GM19043 (cell line): ENCODE data around the gene INTS13.
A peak's percentile ranks its signal among the peaks of the same experiment; 100 is the strongest.
"Not testable (repeated sequence)": the region's sequence is repeated elsewhere in the genome, so short reads cannot be mapped to it uniquely, and the experiment has no call there.

Experiments
- ATAC-seq: cut with Tn5 transposase; IDR thresholded peaks from one replicate; pipeline ENCODE4 v1.9.1; 2021; ENCODE audit warnings: low read depth; ENCODE audit not compliant: unreplicated experiment

INTS13 gene, protein sequence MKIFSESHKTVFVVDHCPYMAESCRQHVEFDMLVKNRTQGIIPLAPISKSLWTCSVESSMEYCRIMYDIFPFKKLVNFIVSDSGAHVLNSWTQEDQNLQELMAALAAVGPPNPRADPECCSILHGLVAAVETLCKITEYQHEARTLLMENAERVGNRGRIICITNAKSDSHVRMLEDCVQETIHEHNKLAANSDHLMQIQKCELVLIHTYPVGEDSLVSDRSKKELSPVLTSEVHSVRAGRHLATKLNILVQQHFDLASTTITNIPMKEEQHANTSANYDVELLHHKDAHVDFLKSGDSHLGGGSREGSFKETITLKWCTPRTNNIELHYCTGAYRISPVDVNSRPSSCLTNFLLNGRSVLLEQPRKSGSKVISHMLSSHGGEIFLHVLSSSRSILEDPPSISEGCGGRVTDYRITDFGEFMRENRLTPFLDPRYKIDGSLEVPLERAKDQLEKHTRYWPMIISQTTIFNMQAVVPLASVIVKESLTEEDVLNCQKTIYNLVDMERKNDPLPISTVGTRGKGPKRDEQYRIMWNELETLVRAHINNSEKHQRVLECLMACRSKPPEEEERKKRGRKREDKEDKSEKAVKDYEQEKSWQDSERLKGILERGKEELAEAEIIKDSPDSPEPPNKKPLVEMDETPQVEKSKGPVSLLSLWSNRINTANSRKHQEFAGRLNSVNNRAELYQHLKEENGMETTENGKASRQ

DNA sequence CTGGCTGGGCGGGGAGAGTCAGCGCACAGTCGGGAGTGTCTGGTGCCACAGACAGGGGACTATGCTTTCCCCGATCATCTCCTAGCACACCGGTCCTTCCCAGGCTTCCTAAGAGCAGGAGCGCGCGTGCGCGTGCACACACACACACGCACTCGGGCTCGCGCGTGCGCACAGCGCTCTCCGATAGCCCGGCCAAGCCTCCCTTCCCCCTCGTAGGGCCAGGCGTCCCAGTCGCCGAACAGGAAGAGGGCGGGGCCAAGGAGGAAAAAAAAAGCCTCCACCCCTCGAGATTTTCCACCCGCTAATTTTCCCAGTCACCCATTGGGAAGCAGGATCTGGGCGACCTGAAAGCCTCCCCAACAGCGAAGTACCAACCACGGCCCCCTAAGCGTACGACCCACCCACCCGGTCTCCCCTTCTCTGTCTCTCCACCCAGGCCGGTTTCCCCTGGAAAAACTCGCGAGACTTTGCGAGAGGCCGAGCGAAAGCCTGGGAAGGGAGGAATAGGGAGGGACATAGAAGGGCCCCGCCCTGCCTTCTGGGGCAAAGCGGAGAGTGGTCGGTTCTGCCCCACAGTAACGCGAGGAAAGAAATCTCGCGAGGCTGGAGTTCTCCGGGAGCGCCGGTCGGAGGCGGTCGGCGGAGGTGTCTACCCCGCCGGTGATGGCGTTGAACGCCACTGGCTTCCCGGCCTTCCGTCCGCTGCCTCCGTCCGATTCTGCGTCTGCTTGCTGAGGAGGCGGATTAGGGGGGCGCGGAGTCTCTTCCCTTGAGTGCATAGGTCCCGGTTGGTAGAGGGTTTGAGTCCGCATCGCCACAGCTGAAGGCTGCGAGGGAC lies at the start of gene INTS13, which contains the start of gene FGFR1OP2:
TSS of gene INTS13 (minus strand) at position 119 of the 838 bp plus-strand sequence. CDS start 1,178 bp downstream, outside the sequence.
TSS of gene FGFR1OP2 (plus strand) at position 608 of the 838 bp plus-strand sequence. CDS start 15,689 bp downstream, outside the sequence.
- peak; percentile 82 for ATAC-seq

DNA sequence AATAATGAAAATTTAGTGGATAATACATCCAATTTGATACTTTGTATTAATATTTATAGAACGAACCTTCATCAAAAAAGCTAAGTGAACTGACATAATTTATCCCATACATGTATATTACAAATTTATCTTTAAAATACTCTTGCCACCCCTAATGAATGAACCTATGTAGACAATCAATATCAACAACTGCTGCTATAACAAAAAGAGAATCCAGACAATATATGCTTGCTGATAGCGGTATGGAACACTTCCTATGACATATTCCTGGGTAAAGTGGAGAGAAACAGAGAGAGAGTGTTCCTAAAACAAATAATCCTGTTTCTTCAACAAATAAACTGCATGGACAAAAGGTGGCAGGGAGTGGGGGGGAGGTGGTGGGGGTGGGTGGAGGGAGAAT lies 45.1 kb upstream of the INTS13 start:
- ATAC-seq, result no peak

DNA sequence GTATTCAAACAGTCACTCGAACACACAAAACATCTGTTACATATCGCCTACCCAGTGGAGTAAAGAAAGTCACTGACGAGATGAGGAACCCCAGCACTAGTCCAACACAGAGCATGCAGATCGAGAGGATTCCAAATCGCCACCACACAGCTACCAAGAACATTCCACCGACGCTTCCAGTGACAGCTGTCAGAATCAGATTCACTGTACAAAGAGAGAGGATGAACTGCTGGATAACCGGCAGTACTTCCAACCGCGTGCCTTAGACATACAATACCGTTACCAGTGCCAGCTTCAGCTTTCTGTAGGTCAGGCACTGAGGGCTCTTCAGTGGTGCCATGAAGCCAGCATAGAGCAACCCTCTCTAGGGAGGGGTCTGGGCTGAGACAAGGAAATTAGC lies 42.0 kb upstream of the INTS13 start:
- ATAC-seq, result no peak

DNA sequence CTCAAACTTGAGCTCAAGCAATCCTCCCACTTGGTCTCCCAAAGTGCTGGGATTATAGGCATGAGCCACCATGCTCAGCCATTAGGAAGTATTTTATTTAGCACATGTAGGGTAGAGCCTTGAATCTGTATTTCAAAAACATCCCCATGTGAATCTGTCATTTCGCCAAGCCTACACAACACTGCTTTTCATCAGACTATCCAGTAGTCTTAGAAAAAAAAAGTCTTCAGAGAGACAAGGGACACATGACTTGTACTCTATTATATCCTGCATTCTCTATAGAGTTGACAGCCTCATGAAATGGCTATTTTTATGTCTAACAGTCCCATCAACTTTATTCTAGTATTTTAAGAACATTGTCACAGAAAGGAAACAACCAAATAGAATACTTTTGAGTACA lies 41.0 kb upstream of the INTS13 start:
- ATAC-seq, result no peak

DNA sequence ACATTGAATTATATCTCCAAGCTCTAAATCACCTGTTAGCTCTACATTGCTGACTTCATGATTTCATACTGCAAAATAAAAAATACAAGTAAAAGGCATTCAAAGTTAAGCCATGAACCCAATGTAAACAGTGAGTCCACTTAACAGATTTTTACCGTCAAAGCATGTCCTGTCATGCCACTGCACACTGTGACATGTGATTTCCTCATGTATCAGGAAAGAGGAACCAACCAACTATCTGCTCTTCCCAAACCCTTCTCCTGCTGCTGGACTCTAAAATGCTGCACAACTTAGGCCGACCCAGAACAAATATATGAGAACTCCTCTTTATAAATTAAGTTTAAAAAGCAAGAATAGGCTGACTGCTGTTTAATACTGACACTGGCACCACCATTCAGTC lies 38.9 kb upstream of the INTS13 start:
- no peak for ATAC-seq

DNA sequence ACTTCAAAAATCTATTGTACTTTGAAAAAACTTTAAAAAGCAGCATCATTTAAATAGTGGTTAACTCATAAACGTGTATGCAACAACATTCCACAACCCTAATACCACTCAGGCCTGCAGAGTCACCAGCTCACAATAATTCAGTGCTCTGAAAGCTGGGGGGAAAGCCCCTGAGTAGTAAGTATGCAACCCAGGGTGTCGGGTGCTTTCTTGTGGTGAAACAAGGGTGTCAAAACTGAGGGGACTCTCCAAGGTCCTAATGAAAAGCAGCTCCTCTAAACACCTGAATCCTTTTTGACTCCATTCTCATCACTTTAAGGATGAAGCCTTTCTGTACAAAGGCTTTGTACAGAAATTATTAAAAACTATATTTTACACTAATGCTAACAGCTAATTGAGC lies 34.2 kb upstream of the INTS13 start:
- ATAC-seq, result peak; percentile 94

DNA sequence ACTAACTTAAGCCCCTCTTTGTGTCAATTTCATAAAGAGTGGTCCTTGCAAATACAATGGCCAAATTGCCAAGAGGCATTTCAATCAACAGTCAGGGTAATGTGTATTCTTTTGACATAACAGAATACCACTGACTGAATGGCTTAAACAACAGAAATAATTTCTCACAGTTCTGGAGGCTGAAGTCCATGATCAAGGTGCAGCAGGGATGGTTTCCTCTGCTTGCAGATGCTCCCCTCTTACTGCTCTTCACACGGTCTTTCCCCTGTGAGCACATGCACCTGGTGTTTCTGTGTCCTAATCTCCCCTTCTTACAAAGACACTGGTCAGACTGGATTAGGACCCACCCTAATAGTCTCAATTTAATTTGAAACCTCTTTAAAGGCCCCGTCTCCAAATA lies 32.4 kb upstream of the INTS13 start:
- no peak for ATAC-seq

DNA sequence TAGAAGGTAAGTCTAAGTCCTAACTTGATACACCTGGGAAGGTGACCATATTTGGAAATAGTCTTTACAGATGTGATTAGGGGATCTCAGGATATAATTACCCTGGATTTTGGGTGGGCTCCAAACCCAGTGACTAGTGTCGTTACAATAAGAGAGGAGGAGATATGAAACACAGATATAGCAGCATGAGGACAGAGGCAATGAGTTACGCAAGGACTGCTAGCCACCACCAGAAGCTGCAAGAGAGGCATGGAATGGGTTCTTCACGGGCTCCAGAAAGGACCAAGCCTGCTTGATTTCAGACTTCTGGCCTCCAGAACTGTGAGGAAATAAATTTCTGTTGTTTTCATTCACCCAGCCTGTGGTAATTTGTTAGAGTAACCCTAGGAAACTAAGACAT lies 29.1 kb upstream of the INTS13 start:
- ATAC-seq, result no peak

DNA sequence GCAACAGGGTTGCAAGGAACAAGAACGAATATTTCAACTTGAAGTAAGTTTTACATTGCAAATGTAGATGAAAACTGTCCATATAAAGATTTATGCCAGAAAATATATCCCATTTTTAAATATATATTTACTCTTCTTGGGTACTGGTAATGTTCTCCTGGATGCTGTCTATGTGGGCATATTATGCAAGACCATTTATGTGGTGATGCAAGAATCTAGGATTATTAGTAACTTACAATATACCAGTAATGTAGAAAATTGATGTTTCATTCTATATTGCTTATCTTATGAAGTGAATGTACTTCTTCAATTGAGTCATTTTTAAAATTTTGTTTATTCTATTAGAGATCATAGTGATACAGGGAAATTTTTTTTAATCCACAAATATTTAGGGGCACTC lies 25.6 kb upstream of the INTS13 start:
- ATAC-seq, result no peak

DNA sequence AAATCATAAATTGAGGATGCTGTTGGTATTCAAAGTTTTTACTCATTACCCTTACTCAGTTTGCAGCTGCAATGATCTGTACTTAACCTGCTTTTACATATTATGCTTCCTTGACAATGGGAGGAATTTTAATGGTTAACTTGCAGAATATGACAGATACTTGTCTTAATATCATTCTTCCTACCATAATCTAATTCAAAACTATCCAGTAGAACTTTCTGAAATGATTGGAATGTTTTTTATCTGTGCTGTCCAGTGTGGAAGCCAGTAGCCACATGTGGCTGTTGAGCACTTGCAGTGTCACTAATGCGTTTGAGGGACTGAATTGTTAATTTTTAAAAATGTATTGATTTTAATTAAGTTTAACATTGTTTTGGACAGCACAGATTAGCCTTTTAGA lies 24.0 kb upstream of the INTS13 start:
- no peak for ATAC-seq

DNA sequence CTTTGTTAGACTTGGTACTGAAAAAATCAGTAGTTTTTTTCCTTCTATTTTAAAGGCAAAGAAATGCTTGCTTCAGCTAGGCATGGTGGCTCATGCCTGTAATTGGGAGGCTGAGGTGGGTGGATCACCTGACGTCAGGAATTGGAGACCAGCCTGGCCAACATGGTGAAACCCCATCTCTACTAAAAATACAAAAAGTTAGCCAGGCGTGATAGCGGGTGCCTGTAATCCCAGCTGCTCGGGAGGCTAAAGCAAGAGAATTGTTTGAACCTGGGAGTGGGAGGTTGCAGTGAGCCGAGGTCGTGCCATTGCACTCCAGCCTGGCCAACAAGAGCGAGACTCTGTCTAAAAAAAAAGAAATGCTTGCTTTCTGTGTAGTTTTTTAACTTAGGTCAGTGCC lies 23.6 kb upstream of the INTS13 start:
- not testable (repeated sequence) for ATAC-seq

DNA sequence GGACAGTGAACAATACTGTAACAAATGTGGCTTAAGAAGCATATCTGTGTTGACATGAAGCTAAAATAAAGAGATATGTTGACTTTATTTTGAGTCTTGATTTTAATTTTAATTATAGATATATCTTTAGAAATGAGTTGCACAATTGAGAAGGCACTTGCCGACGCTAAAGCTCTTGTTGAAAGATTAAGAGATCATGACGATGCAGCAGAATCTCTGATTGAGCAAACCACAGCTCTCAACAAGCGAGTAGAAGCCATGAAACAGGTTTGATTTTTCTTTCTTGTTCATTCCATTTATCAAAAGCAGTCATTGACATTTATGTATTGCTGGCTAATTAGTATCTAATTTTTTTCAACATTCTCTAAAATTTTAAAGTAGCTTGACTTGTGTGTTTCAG lies 16.2 kb upstream of the INTS13 start:
- ATAC-seq, result no peak

DNA sequence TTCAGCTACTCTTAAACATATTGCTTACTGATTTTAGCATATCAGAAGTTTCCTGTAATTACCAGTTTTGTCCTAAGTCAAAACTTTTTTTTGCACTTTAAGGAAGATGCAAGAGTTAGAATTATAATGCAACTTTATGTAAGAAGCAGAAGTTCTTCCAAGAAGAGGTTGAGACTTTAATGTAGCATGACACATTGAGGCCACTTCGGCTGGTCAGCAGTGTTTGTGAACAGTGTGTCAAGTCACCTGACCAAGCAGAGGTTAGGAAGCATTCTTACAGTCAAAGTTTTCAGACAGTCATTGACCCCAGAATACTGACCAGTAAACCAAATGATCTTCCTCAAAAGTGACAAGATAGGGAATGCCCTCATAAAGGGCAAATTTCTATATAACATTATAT lies 15.7 kb upstream of the INTS13 start:
- no peak for ATAC-seq

DNA sequence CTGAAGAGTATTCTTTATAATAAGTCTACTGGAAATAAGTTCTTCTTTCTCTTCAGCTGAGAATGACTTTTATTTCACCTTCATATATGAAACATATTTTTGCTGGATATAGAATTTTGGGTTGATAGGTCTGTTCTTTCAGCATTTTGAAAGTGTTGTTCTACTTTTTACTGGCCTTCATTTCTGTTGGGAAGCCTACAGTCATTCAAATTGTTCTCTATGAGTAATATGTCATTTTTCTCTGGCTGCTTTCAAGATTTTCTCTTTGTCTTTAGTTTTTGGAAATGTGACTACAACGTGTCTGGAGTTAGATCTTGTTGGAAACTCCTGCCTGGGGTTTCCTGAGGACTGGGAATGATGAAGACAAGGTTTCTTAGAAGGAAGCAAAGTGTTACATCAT lies 10.5 kb upstream of the INTS13 start:
- ATAC-seq, result no peak

DNA sequence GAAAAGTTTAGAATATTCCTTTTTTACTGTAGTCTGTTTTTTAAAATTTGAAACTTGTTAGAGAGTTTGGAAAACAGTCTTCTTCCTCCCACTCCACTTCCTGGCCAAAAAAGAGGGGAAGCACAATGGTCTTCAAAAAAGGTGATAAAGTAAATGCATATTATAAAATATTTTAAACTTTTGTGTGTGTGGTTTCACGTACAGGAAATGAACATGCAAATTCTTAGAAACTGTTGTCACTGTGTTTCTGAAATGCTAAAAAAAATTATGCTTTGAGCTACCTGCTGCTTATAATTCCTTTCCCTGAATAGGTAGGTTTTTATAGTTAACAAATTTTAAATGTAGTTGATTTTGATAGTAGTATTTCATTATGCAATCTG lies 3.4 kb upstream of the INTS13 start:
- no peak for ATAC-seq

DNA sequence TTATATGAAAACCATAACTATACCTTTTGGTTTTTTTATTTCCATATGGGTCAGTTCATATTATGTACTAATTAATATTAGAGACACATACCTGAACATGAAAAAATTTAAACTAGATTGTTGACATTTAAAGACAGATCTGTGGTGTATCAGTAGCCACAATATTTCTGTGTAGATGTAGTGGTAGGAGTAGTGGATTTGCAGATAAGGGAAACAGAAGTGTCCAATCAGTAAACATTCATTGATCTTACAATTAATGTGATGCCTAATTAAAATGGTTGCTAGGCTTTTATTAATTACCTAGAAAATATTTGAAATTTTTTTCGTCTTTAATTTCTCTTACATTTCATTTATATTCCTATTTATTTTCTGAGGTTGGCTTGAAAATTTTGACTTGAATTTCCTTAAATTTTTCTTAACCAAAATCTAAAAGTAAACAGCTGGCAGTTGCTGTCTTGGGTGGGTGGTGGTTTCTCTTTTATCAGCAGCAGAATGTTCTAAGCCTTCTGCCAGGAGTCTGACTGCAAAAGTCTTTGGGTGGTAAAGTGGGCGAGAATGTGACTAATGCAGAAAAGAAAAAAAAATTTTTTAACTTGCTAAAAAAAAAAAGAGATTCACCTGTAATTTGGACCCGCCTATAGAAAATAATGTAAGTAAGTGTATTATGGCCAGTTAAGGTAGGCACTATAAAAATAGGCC lies 2.9 kb upstream of the INTS13 start:
- ATAC-seq, result no peak

DNA sequence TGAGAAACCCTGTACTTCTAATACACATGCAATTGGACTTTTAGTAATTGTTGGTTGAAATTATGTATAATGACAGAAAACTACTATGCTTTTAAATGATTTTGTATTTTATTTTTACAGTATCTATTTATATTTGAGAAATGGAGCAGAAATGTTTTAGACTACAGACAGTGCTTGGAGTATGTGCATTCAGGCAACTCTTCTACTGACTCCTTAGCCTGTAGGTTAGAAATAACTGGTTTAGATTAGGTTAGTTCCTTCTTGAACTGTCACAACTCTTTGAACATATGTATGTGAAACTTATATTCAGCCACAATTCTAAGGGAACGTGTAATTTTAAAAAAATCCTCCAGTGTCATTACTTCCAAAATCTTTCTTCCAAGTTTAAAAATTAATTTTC lies 2.2 kb upstream of the INTS13 start:
- ATAC-seq, result no peak

DNA sequence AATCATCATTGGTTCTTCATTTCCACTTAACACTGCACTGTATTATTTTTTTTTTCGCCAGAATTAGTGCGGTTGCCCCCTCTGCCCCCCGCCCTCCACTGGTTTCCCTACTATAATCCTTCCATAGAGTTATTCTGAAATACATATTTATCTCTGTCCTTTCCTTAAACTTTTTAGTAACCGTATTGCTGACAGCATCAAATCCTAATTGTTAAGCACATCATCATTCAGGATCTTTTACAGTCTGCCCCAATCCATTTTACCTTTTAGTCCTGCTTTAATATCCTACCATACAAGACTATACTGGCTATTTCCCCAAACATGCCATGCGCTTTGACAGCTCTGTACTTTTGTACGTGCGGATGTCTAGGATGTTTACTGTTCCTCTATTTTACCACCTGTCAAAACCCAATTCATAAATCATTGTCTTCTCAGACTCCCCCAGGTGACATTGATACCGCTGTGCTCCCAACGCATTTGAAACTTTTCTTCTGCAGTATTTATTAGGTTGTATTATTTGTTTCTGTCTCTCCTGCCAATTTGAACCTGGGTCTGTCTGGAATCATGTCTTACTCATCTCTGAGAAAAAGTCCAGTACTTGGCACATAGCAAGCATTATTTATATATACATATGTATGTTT lies 1.5 kb upstream of the INTS13 start:
- peak; percentile 24 for ATAC-seq

DNA sequence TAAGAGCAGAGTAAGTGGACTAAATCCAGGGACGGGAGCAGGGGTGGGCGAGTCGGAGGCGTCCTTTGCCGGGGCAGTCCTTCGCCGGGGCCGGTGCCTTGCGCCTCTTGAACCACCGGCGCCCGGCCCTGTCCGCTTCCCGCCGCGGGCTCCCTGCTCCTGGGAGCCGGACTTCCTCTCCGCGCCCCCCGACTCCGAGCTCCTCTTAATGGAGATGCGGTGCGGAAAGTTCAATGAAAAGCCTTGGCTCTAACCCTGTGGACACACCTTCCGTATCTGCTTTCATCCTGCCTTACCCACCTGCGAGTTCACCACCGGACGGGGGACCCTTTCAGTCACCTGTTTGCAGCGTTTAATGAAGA lies 901 bp upstream of the INTS13 start:
- no peak for ATAC-seq

DNA sequence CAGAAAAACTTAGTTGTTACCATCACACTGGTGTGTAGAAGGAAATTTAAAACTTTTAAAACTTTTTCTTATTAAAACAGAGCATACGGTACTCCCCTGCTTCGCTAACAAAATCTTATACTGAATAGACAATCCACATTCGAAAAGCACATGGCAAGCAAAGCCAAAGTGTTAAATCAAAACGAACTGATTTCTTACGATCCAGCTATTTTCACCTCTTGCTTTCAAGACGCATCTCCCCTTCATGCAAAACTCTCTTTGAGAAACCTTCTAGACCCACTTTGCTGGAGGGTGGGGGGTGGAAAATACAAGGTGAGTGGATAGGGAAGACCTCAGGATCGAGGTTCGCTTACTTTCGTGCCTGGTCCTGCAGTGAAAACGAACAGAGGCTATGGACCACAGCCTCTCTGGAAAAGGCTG lies 328 bp downstream of the INTS13 start:
- peak; percentile 1 for ATAC-seq
